Body of pancreas (tissue), 4 donors: Measurements from ENCODE around the gene PAX9. TPM values are rescaled to one million over a fixed set of nuclear protein-coding genes. Genes with fewer than 3 reads are reported as not detected.

Source experiments
- ATAC-seq: fragments of 150-250 bp; one replicate; pipeline ENCODE4 v1.9.1; 2016
- DNase-seq, 4 donors: peaks; one replicate each; pipeline ENCODE4 v3.0.0-alpha.2; 2019
- H3K27ac ChIP-seq, 4 donors: fragments of 200-600 bp; sonication (generic); 1 replicate in 3 of 4; 2 replicates in 1 of 4; pipeline versions ENCODE4 v1.5.1 to v1.6.1; 2016 to 2019; ENCODE audit warnings: mild to moderate bottlenecking in 1 of 4, mixed read lengths in 1 of 4, moderate library complexity in 1 of 4
- H3K27me3 ChIP-seq, 2 donors: fragments of 200-600 bp; sonication (generic); one replicate each; pipeline ENCODE4 v1.6.0; 2016; ENCODE audit warnings: mild to moderate bottlenecking in 1 of 2
- H3K36me3 ChIP-seq, 2 donors: fragments of 200-600 bp; sonication (generic); replicated peaks in 1 of 2; 2 replicates each; pipeline ENCODE4 v1.5.1; 2016; ENCODE audit warnings: low read depth in 2 of 2; ENCODE audit not compliant: insufficient read depth in 1 of 2
- H3K4me1 ChIP-seq: fragments of 200-600 bp; sonication (generic); one replicate; pipeline ENCODE4 v1.6.0; 2016
- H3K4me3 ChIP-seq, 2 donors: fragments of 200-600 bp; sonication (generic); 1 replicate in 1 of 2; 2 replicates in 1 of 2; pipeline ENCODE4 v1.5.1; 2016 to 2019
- H3K9me3 ChIP-seq, 3 donors: fragments of 200-600 bp; sonication (generic); 1 replicate in 2 of 3; 2 replicates in 1 of 3; pipeline ENCODE4 v1.5.1; 2016
- CTCF ChIP-seq, 7 experiments: fragments of 450-650 bp in 4 of 7; fragments of 200-600 bp in 3 of 7; sonication (generic) in 3 of 7; IDR thresholded peaks; one replicate each; pipeline ENCODE4 v1.5.1; 2016 to 2019; ENCODE audit warnings: antibody characterized with exemption in 7 of 7
- POLR2A ChIP-seq, 3 donors: fragments of 450-650 bp; IDR thresholded peaks; one replicate each; pipeline ENCODE4 v1.6.1; 2016; ENCODE audit warnings: antibody characterized with exemption in 3 of 3, mild to moderate bottlenecking in 2 of 3
- WGBS, 2 donors: methylation state at CpG; one replicate each; pipeline ENCODE4 v1.1.5; 2017; 5-methylcytosine and 5-hydroxymethylcytosine counted together
- intact Hi-C: fragments of 100-400 bp; cut with DNase I; formaldehyde crosslinking; loops from one replicate; pipeline ENCODE4 v1.15.1; 2023
- total RNA-seq, 2 donors: library from RNA; depleted of rRNA; stranded (reverse); fragments of >200 nt; gene quantifications; one replicate each; pipeline ENCODE4 v1.1.0, GENCODE V29; 2016

PAX9 gene
- total RNA-seq, 2 donors from 2014 or later = not detected

DNA sequence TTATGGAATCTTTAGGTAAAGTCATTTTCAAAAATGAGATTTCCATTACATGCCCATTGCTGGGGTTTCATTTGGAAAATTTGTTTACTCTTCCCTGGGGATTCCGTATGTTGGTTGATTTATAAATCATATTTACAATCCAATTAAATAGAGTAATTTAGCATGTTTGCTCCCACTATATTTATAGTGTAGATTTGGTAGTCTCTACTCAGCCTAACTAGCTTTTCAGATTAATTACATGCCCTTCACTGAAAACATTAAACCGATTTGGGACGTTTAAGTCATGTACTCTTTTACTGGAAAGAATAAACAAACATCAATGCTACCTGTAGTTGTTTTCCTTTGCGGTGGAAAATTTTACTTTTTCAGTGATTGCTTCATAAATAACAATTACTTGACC lies 10.4 kb downstream of the PAX9 start:
- no peak for TF ChIP-seq CTCF (IDR thresholded peaks at IDR 0.05)
- no peak for TF ChIP-seq POLR2A (IDR thresholded peaks at IDR 0.05)
- no peak for ATAC-seq
- no peak overlapping the region for H3K27ac ChIP-seq
- WGBS, 2 donors = 50 to 58% methylated on average over 4 of the region's 4 CpGs
- H3K4me3 ChIP-seq = no peak overlapping the region
- H3K4me1 ChIP-seq = no peaks in the 10 kb centered on the region
- intact Hi-C loops = no loop called here
- H3K27me3 ChIP-seq = peaks cover 0 to 7% of the 10 kb centered on the region in 2 donors
- H3K9me3 ChIP-seq = no peaks in the 10 kb centered on the region
- H3K36me3 ChIP-seq = no peaks in the 10 kb centered on the region
- no peak for DNase-seq

DNA sequence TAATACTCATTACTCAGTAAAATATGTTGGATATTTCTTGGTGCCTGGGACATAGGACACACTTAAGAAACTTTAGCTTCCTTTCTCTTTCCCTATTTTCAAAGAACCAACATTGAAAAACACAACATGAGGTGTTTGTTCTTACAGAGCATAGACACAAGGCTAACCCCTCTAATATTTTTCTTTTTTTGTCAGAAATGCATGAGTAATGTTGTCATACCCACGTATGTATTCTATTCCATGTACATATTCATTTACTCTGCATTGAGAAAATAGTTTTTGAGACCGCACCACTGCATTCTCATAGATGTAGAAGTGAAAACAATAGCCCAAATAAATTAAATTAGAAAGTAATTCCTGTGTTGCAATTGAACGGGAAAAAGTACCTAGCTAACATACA lies 13.0 kb downstream of the PAX9 start:
- no peak for TF ChIP-seq CTCF (IDR thresholded peaks at IDR 0.05)
- no peak for TF ChIP-seq POLR2A (IDR thresholded peaks at IDR 0.05)
- H3K36me3 ChIP-seq = no peaks in the 10 kb centered on the region
- no peaks in the 10 kb centered on the region for H3K27me3 ChIP-seq
- intact Hi-C loops = no loop called here
- ATAC-seq (no peak), DNase-seq (no peak)
- H3K4me3 ChIP-seq = no peak overlapping the region
- no peaks in the 10 kb centered on the region for H3K4me1 ChIP-seq
- WGBS, 2 donors = 66 to 68% methylated on average over 3 of the region's 3 CpGs
- no peaks in the 10 kb centered on the region for H3K9me3 ChIP-seq
- no peak overlapping the region for H3K27ac ChIP-seq

DNA sequence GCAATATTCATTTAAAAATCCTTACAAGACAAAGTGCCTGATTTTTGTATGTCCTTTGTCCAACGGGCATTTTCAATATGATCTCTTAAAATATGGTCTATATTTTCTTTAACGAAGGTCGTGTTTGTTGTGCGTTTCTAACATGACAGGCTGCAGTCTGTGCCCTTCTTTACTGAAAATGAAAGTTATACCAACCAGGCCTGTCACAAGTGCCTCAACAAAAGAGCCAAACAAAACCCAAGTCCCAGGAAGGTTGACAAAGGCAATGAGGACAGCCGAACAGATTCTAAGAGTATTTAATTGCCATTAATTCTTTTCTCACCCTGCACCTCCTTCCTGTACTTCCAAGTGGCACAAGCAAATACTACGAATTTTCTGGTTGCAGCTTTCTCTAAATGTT lies 13.9 kb downstream of the PAX9 start:
- no peak for DNase-seq
- no peak overlapping the region for H3K27ac ChIP-seq
- ATAC-seq = no peak
- intact Hi-C loops = no loop called here
- WGBS, 2 donors = 40 to 44% methylated on average over 6 of the region's 6 CpGs
- no peaks in the 10 kb centered on the region for H3K27me3 ChIP-seq
- no peaks in the 10 kb centered on the region for H3K4me1 ChIP-seq
- TF ChIP-seq POLR2A (IDR thresholded peaks at IDR 0.05) = no peak
- TF ChIP-seq CTCF (IDR thresholded peaks at IDR 0.05) = no peak
- no peaks in the 10 kb centered on the region for H3K36me3 ChIP-seq
- H3K9me3 ChIP-seq = no peaks in the 10 kb centered on the region
- no peak overlapping the region for H3K4me3 ChIP-seq

DNA sequence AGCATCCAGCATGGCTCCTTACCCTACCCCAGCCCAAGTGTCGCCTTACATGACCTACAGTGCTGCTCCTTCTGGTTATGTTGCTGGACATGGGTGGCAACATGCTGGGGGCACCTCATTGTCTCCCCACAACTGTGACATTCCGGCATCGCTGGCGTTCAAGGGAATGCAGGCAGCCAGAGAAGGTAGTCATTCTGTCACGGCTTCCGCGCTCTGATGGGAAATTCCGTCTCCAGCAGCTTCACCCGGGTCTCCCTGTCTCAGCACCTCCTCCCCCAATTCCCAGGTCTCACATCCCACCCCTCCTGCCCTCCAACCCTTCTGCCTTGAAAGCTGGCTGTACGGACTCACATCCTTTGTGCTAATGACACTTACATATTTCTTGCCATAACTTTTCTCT lies 14.6 kb downstream of the PAX9 start:
- Histone ChIP-seq H3K4me1 (no peaks in the 10 kb centered on the region), H3K9me3 (no peaks in the 10 kb centered on the region), H3K36me3 (no peaks in the 10 kb centered on the region), H3K27me3 (no peaks in the 10 kb centered on the region), H3K4me3 (no peak overlapping the region), H3K27ac (no peak overlapping the region)
- DNase-seq = no peak
- intact Hi-C loops = no loop called here
- ATAC-seq = no peak
- WGBS, 2 donors = 12 to 21% methylated on average over 10 of the region's 10 CpGs
- TF ChIP-seq POLR2A (IDR thresholded peaks at IDR 0.05) = no peak
- no peak for TF ChIP-seq CTCF (IDR thresholded peaks at IDR 0.05)

GRCh38 chr14:36682338-36682737 lies 20.7 kb downstream of the PAX9 start:
- H3K27me3 ChIP-seq = no peaks in the 10 kb centered on the region
- 94 to 95% methylated on average over 4 of the region's 4 CpGs for WGBS, 2 donors
- H3K4me1 ChIP-seq = no peaks in the 10 kb centered on the region
- H3K36me3 ChIP-seq = no peaks in the 10 kb centered on the region
- intact Hi-C loops = no loop called here
- no peak for TF ChIP-seq CTCF (IDR thresholded peaks at IDR 0.05)
- TF ChIP-seq POLR2A (IDR thresholded peaks at IDR 0.05) = no peak
- DNase-seq = no peak
- no peak for ATAC-seq
- no peak overlapping the region for H3K4me3 ChIP-seq
- H3K27ac ChIP-seq = no peak overlapping the region
- H3K9me3 ChIP-seq = no peaks in the 10 kb centered on the region
